HEK293 (cell line): Measurements from ENCODE around the gene SLC9A5.

ENCODE experiments used
- HOXC10 ChIP-seq: sonication (generic); formaldehyde crosslinking; IDR thresholded peaks from 2 replicates; pipeline ENCODE4 v1.8.1; 2023; ENCODE audit warnings: mild to moderate bottlenecking, missing genetic modification reagents
- PATZ1 ChIP-seq: fragments of 450-650 bp; formaldehyde crosslinking; IDR thresholded peaks from 2 replicates; pipeline ENCODE4 v1.5.1; 2016; ENCODE audit warnings: missing biosample characterization, missing genetic modification characterization
- RBAK ChIP-seq: fragments of 450-650 bp; formaldehyde crosslinking; IDR thresholded peaks from 2 replicates; pipeline ENCODE4 v1.5.1; 2016; ENCODE audit warnings: missing biosample characterization, missing genetic modification characterization
- SALL2 ChIP-seq: fragments of 450-650 bp; formaldehyde crosslinking; IDR thresholded peaks from 2 replicates; pipeline ENCODE4 v1.5.0; 2017; ENCODE audit warnings: missing biosample characterization, mild to moderate bottlenecking, missing genetic modification characterization, borderline replicate concordance
- SETDB1 ChIP-seq: IDR thresholded peaks from one replicate; pipeline ENCODE4 v1.6.1; 2017; ENCODE audit warnings: mild to moderate bottlenecking, low read length, moderate library complexity, mixed read lengths; ENCODE audit not compliant: insufficient read length
- ZNF324 ChIP-seq: fragments of 450-650 bp; formaldehyde crosslinking; IDR thresholded peaks from 2 replicates; pipeline ENCODE4 v1.5.1; 2016; ENCODE audit warnings: missing biosample characterization, missing genetic modification characterization
- ZNF514 ChIP-seq: fragments of 450-650 bp; formaldehyde crosslinking; IDR thresholded peaks from 2 replicates; pipeline ENCODE4 v1.5.1; 2016; ENCODE audit warnings: missing biosample characterization, missing genetic modification characterization
- ZSCAN5A ChIP-seq: fragments of 450-650 bp; formaldehyde crosslinking; IDR thresholded peaks from 2 replicates; pipeline ENCODE4 v1.5.1; 2016; ENCODE audit warnings: missing biosample characterization, missing genetic modification characterization
- TF ChIP-seq, protein P1 (sequence below): fragments of 450-650 bp; formaldehyde crosslinking; IDR thresholded peaks from 2 replicates; pipeline ENCODE4 v1.5.1; 2016; ENCODE audit warnings: missing biosample characterization, missing genetic modification characterization
- TF ChIP-seq, protein P2 (sequence below): fragments of 450-650 bp; formaldehyde crosslinking; IDR thresholded peaks from 2 replicates; pipeline ENCODE4 v1.5.1; 2016; ENCODE audit warnings: missing biosample characterization, missing genetic modification characterization
- TF ChIP-seq, protein P3 (sequence below): fragments of 450-650 bp; formaldehyde crosslinking; IDR thresholded peaks from 2 replicates; pipeline ENCODE4 v1.5.1; 2016; ENCODE audit warnings: missing biosample characterization, missing genetic modification characterization
- TF ChIP-seq, protein P4 (sequence below): fragments of 450-650 bp; formaldehyde crosslinking; IDR thresholded peaks from 2 replicates; pipeline ENCODE4 v1.5.1; 2016; ENCODE audit warnings: missing biosample characterization, missing genetic modification characterization

GRCh38 chr16:67248401-67249177 lies at the start of gene SLC9A5:
- TF ChIP-seq, protein P1, sequence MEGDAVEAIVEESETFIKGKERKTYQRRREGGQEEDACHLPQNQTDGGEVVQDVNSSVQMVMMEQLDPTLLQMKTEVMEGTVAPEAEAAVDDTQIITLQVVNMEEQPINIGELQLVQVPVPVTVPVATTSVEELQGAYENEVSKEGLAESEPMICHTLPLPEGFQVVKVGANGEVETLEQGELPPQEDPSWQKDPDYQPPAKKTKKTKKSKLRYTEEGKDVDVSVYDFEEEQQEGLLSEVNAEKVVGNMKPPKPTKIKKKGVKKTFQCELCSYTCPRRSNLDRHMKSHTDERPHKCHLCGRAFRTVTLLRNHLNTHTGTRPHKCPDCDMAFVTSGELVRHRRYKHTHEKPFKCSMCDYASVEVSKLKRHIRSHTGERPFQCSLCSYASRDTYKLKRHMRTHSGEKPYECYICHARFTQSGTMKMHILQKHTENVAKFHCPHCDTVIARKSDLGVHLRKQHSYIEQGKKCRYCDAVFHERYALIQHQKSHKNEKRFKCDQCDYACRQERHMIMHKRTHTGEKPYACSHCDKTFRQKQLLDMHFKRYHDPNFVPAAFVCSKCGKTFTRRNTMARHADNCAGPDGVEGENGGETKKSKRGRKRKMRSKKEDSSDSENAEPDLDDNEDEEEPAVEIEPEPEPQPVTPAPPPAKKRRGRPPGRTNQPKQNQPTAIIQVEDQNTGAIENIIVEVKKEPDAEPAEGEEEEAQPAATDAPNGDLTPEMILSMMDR (tag by site-specific recombination): peak; percentile 53
- no peak for TF ChIP-seq ZNF514 (tag by site-specific recombination)
- no peak for TF ChIP-seq HOXC10 (CRISPR knock-in tag)
- TF ChIP-seq, protein P2, sequence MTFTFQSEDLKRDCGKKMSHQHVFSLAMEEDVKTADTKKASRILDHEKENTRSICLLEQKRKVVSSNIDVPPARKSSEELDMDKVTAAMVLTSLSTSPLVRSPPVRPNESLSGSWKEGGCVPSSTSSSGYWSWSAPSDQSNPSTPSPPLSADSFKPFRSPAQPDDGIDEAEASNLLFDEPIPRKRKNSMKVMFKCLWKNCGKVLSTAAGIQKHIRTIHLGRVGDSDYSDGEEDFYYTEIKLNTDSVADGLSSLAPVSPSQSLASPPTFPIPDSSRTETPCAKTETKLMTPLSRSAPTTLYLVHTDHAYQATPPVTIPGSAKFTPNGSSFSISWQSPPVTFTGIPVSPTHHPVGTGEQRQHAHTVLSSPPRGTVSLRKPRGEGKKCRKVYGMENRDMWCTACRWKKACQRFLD: no peak
- TF ChIP-seq ZNF324 (tag by site-specific recombination): no peak
- no peak for TF ChIP-seq SALL2 (tag by site-specific recombination)
- TF ChIP-seq SETDB1: no peak
- peak; percentile 93 for TF ChIP-seq PATZ1
- no peak for TF ChIP-seq RBAK (tag by site-specific recombination)
- no peak for TF ChIP-seq ZSCAN5A
- TF ChIP-seq, protein P3, sequence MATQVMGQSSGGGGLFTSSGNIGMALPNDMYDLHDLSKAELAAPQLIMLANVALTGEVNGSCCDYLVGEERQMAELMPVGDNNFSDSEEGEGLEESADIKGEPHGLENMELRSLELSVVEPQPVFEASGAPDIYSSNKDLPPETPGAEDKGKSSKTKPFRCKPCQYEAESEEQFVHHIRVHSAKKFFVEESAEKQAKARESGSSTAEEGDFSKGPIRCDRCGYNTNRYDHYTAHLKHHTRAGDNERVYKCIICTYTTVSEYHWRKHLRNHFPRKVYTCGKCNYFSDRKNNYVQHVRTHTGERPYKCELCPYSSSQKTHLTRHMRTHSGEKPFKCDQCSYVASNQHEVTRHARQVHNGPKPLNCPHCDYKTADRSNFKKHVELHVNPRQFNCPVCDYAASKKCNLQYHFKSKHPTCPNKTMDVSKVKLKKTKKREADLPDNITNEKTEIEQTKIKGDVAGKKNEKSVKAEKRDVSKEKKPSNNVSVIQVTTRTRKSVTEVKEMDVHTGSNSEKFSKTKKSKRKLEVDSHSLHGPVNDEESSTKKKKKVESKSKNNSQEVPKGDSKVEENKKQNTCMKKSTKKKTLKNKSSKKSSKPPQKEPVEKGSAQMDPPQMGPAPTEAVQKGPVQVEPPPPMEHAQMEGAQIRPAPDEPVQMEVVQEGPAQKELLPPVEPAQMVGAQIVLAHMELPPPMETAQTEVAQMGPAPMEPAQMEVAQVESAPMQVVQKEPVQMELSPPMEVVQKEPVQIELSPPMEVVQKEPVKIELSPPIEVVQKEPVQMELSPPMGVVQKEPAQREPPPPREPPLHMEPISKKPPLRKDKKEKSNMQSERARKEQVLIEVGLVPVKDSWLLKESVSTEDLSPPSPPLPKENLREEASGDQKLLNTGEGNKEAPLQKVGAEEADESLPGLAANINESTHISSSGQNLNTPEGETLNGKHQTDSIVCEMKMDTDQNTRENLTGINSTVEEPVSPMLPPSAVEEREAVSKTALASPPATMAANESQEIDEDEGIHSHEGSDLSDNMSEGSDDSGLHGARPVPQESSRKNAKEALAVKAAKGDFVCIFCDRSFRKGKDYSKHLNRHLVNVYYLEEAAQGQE: no peak
- TF ChIP-seq, protein P4, sequence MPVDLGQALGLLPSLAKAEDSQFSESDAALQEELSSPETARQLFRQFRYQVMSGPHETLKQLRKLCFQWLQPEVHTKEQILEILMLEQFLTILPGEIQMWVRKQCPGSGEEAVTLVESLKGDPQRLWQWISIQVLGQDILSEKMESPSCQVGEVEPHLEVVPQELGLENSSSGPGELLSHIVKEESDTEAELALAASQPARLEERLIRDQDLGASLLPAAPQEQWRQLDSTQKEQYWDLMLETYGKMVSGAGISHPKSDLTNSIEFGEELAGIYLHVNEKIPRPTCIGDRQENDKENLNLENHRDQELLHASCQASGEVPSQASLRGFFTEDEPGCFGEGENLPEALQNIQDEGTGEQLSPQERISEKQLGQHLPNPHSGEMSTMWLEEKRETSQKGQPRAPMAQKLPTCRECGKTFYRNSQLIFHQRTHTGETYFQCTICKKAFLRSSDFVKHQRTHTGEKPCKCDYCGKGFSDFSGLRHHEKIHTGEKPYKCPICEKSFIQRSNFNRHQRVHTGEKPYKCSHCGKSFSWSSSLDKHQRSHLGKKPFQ (tag by site-specific recombination): no peak
